ENCODE measurements around the gene PPBP.
"Not testable (repeated sequence)": the region's sequence is repeated elsewhere in the genome, so short reads cannot be mapped to it uniquely, and the experiment has no call there.

The PPBP gene

GRCh38 chr4:73950376-73950920 lies 37.5 kb downstream of the PPBP start:
- H3K36me3 ChIP-seq (ENCODE audit: control insufficient read depth, insufficient read depth, low read length); H3K4me3 ChIP-seq (ENCODE audit: extremely low read depth, insufficient read depth, low read length, poor library complexity, severe bottlenecking); H3K27ac ChIP-seq (ENCODE audit: low read depth, low read length, severe bottlenecking); H3K4me1 ChIP-seq (ENCODE audit: control insufficient read depth, insufficient read depth, low read length, poor library complexity, severe bottlenecking); H3K9me3 ChIP-seq (ENCODE audit: control insufficient read depth, low read length): not testable (repeated sequence)
- 73% methylated on average over 4 of the region's 8 CpGs; no CpG with 5 or more reads in 1 of the 2 experiments for WGBS, 2 experiments (ENCODE audit: insufficient coverage in 2 of 2)

GRCh38 chr4:73948990-73949706 lies 38.8 kb downstream of the PPBP start:
- no peaks in the 10 kb centered on the region for H3K4me1 ChIP-seq (ENCODE audit: control insufficient read depth, insufficient read depth, low read length, poor library complexity, severe bottlenecking)
- WGBS, 2 experiments (ENCODE audit: insufficient coverage in 2 of 2) = 89 to 93% methylated on average over 4 to 6 of the region's 7 CpGs
- no peak overlapping the region for H3K4me3 ChIP-seq (ENCODE audit: extremely low read depth, insufficient read depth, low read length, poor library complexity, severe bottlenecking)
- H3K36me3 ChIP-seq (ENCODE audit: control insufficient read depth, insufficient read depth, low read length) = no peaks in the 10 kb centered on the region
- no peak overlapping the region for H3K27ac ChIP-seq (ENCODE audit: low read depth, low read length, severe bottlenecking)
- no peaks in the 10 kb centered on the region for H3K9me3 ChIP-seq (ENCODE audit: control insufficient read depth, low read length)

GRCh38 chr4:73948291-73948690 lies 39.7 kb downstream of the PPBP start:
- no CpG with 5 or more reads among the region's 1 CpG for WGBS, 2 experiments (ENCODE audit: insufficient coverage in 2 of 2)
- H3K27ac ChIP-seq (ENCODE audit: low read depth, low read length, severe bottlenecking) = no peak overlapping the region
- no peaks in the 10 kb centered on the region for H3K9me3 ChIP-seq (ENCODE audit: control insufficient read depth, low read length)
- no peak overlapping the region for H3K4me3 ChIP-seq (ENCODE audit: extremely low read depth, insufficient read depth, low read length, poor library complexity, severe bottlenecking)
- H3K4me1 ChIP-seq (ENCODE audit: control insufficient read depth, insufficient read depth, low read length, poor library complexity, severe bottlenecking) = no peaks in the 10 kb centered on the region
- no peaks in the 10 kb centered on the region for H3K36me3 ChIP-seq (ENCODE audit: control insufficient read depth, insufficient read depth, low read length)

- H3K4me1 ChIP-seq (ENCODE audit: control insufficient read depth, insufficient read depth, low read length, poor library complexity, severe bottlenecking) = no peaks in the 10 kb centered on the region
- H3K4me3 ChIP-seq (ENCODE audit: extremely low read depth, insufficient read depth, low read length, poor library complexity, severe bottlenecking) = no peak overlapping the region
- WGBS, 2 experiments (ENCODE audit: insufficient coverage in 2 of 2) = 100% methylated on average over 1 of the region's 3 CpGs; no CpG with 5 or more reads in 1 of the 2 experiments
- H3K27ac ChIP-seq (ENCODE audit: low read depth, low read length, severe bottlenecking) = no peak overlapping the region
- H3K9me3 ChIP-seq (ENCODE audit: control insufficient read depth, low read length) = no peaks in the 10 kb centered on the region
- H3K36me3 ChIP-seq (ENCODE audit: control insufficient read depth, insufficient read depth, low read length) = no peaks in the 10 kb centered on the region
Measured at GRCh38 chr4:73947239-73947985, 40.6 kb downstream of the PPBP start.

- Histone ChIP-seq H3K27ac (ENCODE audit: low read depth, low read length, severe bottlenecking) (no peak overlapping the region), H3K4me1 (ENCODE audit: control insufficient read depth, insufficient read depth, low read length, poor library complexity, severe bottlenecking) (no peaks in the 10 kb centered on the region), H3K9me3 (ENCODE audit: control insufficient read depth, low read length) (no peaks in the 10 kb centered on the region), H3K4me3 (ENCODE audit: extremely low read depth, insufficient read depth, low read length, poor library complexity, severe bottlenecking) (no peak overlapping the region), H3K36me3 (ENCODE audit: control insufficient read depth, insufficient read depth, low read length) (no peaks in the 10 kb centered on the region)
- 100% methylated on average over 1 of the region's 3 CpGs for WGBS, 2 experiments (ENCODE audit: insufficient coverage in 2 of 2)
Measured at GRCh38 chr4:73945674-73946449, 42.1 kb downstream of the PPBP start.

- Histone ChIP-seq H3K4me3 (ENCODE audit: extremely low read depth, insufficient read depth, low read length, poor library complexity, severe bottlenecking) (no peak overlapping the region), H3K4me1 (ENCODE audit: control insufficient read depth, insufficient read depth, low read length, poor library complexity, severe bottlenecking) (no peaks in the 10 kb centered on the region), H3K9me3 (ENCODE audit: control insufficient read depth, low read length) (no peaks in the 10 kb centered on the region), H3K27ac (ENCODE audit: low read depth, low read length, severe bottlenecking) (no peak overlapping the region), H3K36me3 (ENCODE audit: control insufficient read depth, insufficient read depth, low read length) (no peaks in the 10 kb centered on the region)
- WGBS, 2 experiments (ENCODE audit: insufficient coverage in 2 of 2) = 61 to 80% methylated on average over 2 of the region's 4 CpGs
Measured at GRCh38 chr4:73945140-73945539, 42.9 kb downstream of the PPBP start.

DNA sequence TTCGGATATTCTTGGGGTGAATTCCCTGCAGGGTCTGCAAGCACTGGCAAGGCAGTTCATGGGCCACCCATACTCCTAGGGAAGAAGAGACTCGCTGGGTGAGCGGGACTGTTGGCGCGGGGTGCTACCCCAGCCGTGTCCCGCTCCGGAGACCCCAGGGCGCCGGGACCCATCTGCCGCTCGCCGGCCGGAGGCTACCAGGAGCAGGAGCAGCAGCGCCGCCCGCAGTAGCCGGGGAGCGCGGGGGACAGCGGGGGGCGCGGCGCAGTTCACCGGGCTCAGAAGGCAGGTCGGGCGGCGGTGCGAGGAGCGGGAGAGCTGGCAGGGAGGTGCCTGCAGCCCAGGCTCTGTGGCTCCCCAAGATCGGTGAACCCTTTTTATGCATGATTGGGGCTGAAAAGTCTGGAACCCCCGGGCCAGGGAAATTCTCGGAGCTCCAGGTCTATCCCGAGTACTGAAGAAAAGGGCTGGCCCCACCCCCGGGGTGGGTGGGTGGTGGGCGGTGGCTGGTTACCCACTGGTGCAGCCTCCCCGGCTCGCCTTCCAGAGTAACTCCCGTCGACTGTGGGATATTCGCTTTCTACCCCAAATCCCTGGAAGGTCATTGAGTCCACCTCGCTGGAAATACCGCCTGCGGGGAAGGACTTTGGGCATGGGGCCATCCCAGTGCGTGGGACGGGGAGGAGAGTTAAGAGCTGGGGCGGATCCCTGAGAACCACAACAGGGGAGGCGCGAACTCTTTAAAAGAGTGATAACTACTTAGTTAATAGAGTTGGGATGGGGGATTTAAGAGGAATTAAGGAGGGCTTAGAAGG lies 43.7 kb downstream of the PPBP start:
- Histone ChIP-seq H3K9me3 (ENCODE audit: control insufficient read depth, low read length) (no peaks in the 10 kb centered on the region), H3K36me3 (ENCODE audit: control insufficient read depth, insufficient read depth, low read length) (no peaks in the 10 kb centered on the region), H3K4me1 (ENCODE audit: control insufficient read depth, insufficient read depth, low read length, poor library complexity, severe bottlenecking) (no peaks in the 10 kb centered on the region), H3K4me3 (ENCODE audit: extremely low read depth, insufficient read depth, low read length, poor library complexity, severe bottlenecking) (peak overlapping the region; percentile 36), H3K27ac (ENCODE audit: low read depth, low read length, severe bottlenecking) (no peak overlapping the region)
- 27 to 29% methylated on average over 30 to 35 of the region's 49 CpGs for WGBS, 2 experiments (ENCODE audit: insufficient coverage in 2 of 2)

- H3K4me1 ChIP-seq (ENCODE audit: control insufficient read depth, insufficient read depth, low read length, poor library complexity, severe bottlenecking) = no peaks in the 10 kb centered on the region
- no peak overlapping the region for H3K4me3 ChIP-seq (ENCODE audit: extremely low read depth, insufficient read depth, low read length, poor library complexity, severe bottlenecking)
Measured at GRCh38 chr4:73943555-73943954, 44.4 kb downstream of the PPBP start.

DNA sequence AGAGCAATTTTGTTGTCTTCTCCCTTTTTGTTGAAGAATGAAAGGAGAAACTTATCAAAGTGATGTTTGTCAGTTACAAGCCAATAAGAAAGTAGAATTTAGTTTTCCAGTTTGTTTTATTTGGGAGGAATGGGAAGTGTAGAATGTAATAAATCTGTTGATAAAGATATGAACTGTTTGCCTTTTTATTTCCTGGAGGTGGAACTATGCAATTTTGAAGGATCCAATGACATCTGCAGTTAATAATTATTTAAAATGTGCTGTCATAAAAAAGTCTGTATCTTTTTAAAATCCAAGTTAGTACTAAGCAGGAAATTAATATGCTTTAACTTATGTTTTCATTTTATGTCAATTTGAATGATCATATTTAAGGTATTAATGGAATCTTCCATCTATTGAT lies 51.0 kb downstream of the PPBP start:
- Histone ChIP-seq H3K27ac (ENCODE audit: low read depth, low read length, severe bottlenecking) (no peak overlapping the region), H3K36me3 (ENCODE audit: control insufficient read depth, insufficient read depth, low read length) (no peaks in the 10 kb centered on the region), H3K4me3 (ENCODE audit: extremely low read depth, insufficient read depth, low read length, poor library complexity, severe bottlenecking) (no peak overlapping the region), H3K4me1 (ENCODE audit: control insufficient read depth, insufficient read depth, low read length, poor library complexity, severe bottlenecking) (no peaks in the 10 kb centered on the region), H3K9me3 (ENCODE audit: control insufficient read depth, low read length) (no peaks in the 10 kb centered on the region)

More at GRCh38 chr4:73943555-73943954, 44.4 kb downstream of the PPBP start:
- H3K9me3 ChIP-seq (ENCODE audit: control insufficient read depth, low read length) = no peaks in the 10 kb centered on the region
- no peaks in the 10 kb centered on the region for H3K36me3 ChIP-seq (ENCODE audit: control insufficient read depth, insufficient read depth, low read length)
- H3K27ac ChIP-seq (ENCODE audit: low read depth, low read length, severe bottlenecking) = no peak overlapping the region

Measured in mesodermal cell (in vitro differentiated cells).